ENCODE results near the gene TALDO1.
A peak's percentile ranks its signal among the peaks of the same experiment; 100 is the strongest.
"Not testable (repeated sequence)": the region's sequence is repeated elsewhere in the genome, so short reads cannot be mapped to it uniquely, and the experiment has no call there.

Gene TALDO1

GRCh38 chr11:719214-720016 lies 27.8 kb upstream of the TALDO1 start:
- no peak for DNase-seq

GRCh38 chr11:720017-720641 lies 27.1 kb upstream of the TALDO1 start:
- no peak for DNase-seq

DNA sequence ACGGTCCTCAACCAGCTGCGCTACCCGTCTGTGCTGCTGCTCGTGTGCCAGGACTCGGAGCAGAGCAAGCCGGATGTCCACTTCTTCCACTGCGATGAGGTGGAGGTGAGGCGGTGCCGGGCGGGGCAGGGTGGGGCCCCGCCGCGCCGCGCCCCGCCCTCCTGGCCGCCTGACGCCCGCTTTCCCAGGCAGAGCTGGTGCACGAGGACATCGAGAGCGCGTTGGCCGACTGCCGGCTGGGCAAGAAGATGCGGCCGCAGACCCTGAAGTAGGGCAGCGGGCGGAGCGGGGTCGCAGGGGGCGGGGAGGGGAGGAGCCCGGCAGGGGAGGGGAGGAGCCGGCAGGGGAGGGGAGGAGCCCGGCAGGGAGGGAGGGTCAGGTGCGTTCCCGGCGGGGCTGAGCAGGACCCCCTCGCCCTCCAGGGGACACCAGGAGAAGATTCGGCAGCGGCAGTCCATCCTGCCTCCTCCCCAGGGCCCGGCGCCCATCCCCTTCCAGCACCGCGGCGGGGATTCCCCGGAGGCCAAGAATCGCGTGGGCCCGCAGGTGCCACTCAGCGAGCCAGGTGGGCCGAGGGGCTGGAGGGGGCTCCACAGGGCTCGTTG lies 26.5 kb upstream of the TALDO1 start:
- DNase-seq, result peak; percentile 47 to 60 (median 54)

DNA sequence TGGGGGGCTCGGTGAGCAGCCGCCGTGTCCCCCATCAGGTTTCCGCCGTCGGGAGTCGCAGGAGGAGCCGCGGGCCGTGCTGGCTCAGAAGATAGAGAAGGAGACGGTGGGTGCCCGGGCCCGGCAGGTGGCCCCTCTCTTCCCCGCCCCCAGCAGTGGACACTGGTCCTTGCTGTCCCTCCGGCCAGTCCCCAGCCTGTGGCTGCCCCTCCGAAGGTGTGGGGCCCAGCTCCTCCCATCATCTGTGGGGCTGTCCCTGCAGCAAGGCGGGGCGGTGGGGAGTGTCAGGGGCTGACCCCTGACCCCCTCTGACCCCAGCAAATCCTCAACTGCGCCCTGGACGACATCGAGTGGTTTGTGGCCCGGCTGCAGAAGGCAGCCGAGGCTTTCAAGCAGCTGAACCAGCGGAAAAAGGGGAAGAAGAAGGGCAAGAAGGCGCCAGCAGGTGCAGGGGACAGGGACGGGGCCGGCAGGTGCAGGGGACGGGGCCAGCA lies 26.0 kb upstream of the TALDO1 start:
- DNase-seq, result no peak

- peak in 2 of 4 experiments; percentile 23 to 52 for DNase-seq
These were observed 25.4 kb upstream of the TALDO1 start for GRCh38 chr11:721741-722345.

DNA sequence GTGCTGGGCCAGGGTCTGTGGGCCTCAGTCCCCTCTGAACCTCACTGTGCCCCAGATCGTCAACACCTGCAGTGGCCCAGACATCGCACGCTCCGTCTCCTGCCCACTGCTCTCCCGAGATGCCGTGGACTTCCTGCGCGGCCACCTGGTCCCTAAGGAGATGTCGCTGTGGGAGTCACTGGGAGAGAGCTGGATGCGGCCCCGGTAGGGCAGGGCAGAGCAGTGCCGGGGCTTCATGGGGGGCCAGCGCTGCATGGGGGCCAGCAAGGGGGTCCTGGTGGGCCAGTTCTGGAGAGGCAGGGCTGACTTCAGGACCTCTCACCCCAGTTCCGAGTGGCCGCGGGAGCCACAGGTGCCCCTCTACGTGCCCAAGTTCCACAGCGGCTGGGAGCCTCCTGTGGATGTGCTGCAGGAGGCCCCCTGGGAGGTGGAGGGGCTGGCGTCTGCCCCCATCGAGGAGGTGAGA lies 24.9 kb upstream of the TALDO1 start:
- DNase-seq, result no peak

GRCh38 chr11:723120-723883 lies 24.0 kb upstream of the TALDO1 start:
- peak in 1 of 4 experiments; percentile 38 for DNase-seq

DNA sequence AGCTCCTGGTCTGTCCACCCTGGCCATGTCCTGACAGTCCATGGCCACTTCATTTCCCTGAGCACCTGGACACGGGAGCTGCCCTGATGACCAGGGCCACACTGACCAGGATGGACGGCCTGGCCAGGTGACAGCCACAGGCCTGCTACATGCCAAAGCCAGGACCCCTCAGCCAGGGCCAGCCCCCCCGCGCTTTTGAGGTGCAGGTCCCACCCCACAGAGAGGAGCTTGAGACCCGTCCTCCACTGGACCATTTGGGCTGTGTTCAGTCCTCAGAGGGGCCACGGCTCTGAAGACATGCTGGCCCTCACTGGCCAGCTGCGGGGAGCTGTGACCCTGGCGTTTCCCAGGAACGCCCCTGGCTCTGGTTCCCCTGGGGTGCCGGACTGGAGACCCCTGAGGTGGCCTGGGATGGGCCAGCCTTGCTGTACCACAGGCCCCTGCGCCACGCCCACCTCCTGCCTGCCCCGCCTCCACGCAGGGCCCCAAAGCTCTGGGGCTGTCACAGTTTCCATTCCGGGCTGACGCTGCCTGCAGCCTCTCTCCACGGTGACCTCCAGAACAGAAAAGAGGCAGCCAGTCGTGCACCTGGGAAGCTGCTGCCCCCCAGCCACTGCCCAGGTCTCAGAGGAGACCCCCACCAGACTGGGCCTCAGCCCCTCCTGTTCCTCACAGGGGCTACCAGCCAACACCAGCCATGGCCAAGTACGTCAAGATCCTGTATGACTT lies 23.1 kb upstream of the TALDO1 start:
- no peak for DNase-seq

DNA sequence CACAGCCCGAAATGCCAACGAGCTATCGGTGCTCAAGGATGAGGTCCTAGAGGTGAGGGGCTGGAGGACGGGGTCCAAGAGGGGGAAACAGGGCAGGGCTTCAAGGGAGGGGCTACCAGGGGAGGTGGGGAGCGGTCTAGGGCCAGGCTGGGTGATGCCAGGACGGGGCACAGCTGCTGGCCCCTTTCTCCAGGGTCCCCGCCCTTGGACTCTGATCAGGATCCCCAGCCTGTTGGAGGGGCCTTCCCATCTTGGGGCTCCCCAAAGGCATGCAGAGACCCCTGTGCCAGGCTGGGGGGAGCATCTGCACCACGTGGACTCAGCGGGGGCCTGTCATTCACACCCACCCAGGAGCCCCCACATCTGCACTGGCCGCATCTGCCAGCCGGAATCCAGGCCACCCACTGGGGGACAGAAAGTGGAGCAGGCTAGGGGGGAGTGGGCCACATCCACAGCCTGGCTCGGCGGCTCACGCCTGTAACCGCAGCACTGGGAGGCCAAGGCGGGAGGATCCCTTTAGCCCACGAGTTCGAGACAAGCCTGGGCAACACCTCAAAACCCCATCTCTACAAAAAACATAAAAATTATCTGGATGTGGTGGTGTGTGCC lies 22.4 kb upstream of the TALDO1 start:
- no peak for DNase-seq

DNA sequence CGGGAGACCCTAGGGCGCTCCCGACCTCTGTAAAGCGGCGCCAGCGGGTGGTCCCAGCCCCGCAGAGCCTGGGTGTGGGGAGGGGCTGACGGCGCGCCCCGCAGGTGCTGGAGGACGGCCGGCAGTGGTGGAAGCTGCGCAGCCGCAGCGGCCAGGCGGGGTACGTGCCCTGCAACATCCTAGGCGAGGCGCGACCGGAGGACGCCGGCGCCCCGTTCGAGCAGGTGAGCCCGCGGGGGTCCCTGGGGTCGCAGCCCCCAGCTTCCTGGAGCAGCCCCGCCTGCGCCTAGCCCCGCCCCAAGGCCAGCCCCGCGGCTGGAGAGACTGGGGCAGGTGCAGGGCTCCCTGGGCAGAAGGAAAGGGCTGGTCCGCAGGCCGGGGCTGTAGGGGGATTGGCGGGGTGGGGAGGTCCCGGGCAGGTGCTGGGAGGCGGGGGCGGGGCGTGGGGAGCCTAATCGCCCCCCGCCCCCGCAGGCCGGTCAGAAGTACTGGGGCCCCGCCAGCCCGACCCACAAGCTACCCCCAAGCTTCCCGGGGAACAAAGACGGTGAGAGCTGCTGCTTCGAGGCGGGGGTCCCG lies 21.6 kb upstream of the TALDO1 start:
- no peak for DNase-seq

GRCh38 chr11:726278-727220 lies 20.7 kb upstream of the TALDO1 start:
- peak in 2 of 4 experiments; percentile 22 to 43 for DNase-seq

GRCh38 chr11:727281-727701 lies 20.0 kb upstream of the TALDO1 start:
- no peak for DNase-seq

DNA sequence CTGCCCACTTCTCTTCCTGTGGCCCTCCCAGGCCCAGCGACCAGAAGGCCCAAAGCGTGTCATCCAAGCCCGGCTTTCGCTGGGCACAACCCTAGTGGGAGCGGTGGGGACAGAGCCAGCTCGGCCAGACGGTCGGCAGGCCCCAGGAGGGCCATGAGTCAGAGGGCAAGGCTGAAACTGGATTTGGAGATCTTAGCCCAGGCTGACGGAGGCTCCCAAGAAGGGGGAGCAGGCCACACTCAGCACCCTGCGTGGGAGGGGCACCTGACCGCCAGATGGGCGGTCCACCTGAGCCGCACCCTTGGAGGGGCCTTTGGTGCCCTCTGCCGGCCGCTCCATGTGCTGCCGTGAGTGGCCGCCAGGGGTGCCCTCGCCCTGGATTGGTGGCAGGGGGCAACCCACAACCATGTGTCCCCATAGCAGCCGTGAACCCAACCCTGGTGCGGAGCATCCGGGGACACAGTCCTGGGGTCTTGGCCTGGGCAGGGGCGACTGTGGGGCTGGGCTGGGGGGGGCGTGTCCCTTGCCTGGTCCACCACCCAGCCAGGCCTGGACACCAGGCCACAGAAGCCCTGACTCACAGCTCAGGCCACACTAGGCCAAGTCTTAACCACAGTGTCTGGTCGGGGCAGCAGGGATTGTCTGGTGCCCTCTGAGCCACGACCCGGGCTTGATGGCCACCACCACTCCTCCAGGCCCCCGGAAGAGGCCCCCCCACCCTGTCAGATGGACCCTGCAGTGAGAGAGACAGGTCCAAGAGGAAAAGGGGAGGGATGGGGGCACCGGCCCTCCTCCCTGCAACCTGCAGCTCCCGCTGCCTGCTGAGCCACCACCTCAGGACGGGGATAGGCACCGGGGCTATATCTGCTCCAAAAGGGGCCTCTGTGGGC lies 19.2 kb upstream of the TALDO1 start:
- DNase-seq, result peak; percentile 49 to 77 (median 60)

DNA sequence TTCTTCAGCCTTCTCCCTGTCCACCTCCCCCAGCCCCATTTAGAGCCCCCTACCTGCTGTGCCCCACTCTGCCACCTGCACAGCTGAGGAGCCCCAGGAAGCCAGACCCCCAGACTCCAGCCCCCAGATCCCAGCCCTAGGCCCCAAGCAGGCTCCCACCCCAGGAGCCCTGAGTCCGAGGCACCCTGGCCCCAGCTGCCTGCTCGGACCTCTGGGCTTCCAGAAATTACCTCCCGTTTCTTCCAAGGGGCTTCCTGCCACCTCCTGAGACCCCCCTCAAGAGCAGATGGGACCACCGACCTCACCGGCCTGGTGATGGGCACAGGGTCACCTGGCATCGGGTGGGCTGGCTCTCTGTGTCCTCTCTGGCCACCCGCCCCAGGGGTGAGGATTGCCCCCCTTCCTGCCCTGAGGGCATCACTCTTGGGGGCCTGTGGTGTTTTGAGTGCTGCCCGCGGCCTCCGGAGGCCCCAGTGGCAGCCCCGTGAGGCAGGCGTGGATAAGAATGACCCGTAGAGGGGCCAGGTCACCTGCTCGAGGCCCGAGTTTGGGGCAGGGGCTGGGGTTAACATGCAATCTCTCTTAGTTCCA lies 18.3 kb upstream of the TALDO1 start:
- no peak for DNase-seq

DNA sequence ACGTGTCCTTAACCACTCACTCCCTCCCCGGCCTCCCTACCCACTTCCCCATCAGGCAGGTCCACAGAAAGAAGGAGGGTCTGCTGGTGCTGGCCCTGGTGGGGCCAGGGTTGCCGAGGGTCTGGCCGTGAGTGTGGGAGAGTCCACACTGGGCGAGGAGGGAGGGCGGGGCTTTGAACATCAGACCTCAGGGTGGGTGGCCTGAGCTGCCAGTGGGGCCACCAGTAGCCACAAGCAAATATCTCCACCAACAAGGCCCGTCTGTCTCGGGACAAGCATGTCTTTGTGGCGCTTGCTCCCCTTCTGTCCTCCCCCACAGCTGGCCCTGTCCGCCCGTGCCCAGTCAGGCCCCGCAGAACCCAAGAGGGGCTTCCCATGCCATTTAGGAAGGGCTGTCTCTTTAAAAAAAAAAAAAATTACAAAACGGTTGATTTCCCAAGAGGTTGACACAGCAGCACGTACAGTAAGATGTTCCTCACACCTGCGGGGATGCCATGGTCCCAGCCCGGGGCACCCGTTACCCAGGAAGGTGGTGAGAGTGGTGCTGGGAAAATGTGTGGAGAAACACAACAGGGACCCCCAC lies 17.7 kb upstream of the TALDO1 start:
- DNase-seq, result no peak

GRCh38 chr11:733072-733471 lies 14.2 kb upstream of the TALDO1 start:
- no peak for DNase-seq

GRCh38 chr11:734541-734940 lies 12.7 kb upstream of the TALDO1 start:
- DNase-seq, result not testable (repeated sequence)

- no peak for DNase-seq
These were observed 9.9 kb upstream of the TALDO1 start for GRCh38 chr11:737366-737765.

Data from activated naive CD4-positive, alpha-beta T cell (primary cell).